Muscle layer of colon (tissue), 2 donors: ENCODE measurements around the gene PLEKHA8.
"Not testable (repeated sequence)": the region's sequence is repeated elsewhere in the genome, so short reads cannot be mapped to it uniquely, and the experiment has no call there.

ENCODE experiments used
- H3K27ac ChIP-seq: one replicate; pipeline ENCODE4 v1.7.0; 2013; ENCODE audit warnings: low read depth, mild to moderate bottlenecking, low read length, moderate library complexity
- H3K27me3 ChIP-seq, 2 donors: one replicate each; pipeline ENCODE4 v1.7.0; 2013; ENCODE audit warnings: low read length in 2 of 2, mild to moderate bottlenecking in 2 of 2; ENCODE audit not compliant: insufficient read depth in 2 of 2, control insufficient read depth in 1 of 2
- H3K36me3 ChIP-seq: one replicate; pipeline ENCODE4 v1.7.0; 2013; ENCODE audit warnings: mild to moderate bottlenecking, low read length; ENCODE audit not compliant: insufficient read depth
- H3K4me1 ChIP-seq: one replicate; pipeline ENCODE4 v1.7.0; 2013; ENCODE audit warnings: mild to moderate bottlenecking, low read length; ENCODE audit not compliant: insufficient read depth
- H3K4me3 ChIP-seq, 2 donors: one replicate each; pipeline ENCODE4 v1.7.0; 2013; ENCODE audit warnings: low read length in 2 of 2, low read depth in 1 of 2, mild to moderate bottlenecking in 1 of 2, moderate library complexity in 1 of 2
- H3K9ac ChIP-seq: one replicate; pipeline ENCODE4 v1.7.0; 2013; ENCODE audit warnings: low read length
- H3K9me3 ChIP-seq: one replicate; pipeline ENCODE4 v1.7.0; 2013; ENCODE audit warnings: mild to moderate bottlenecking, low read length
- donor health status: abdominal sarcoma.
- donor health status: Adenocarcinoma of cecum.

PLEKHA8 gene

GRCh38 chr7:30041526-30042269 lies 13.5 kb downstream of the PLEKHA8 start:
- no peak overlapping the region for H3K4me3 ChIP-seq
- peaks cover 11% of the 10 kb centered on the region for H3K4me1 ChIP-seq
- no peaks in the 10 kb centered on the region for H3K9me3 ChIP-seq
- peaks cover 14% of the 10 kb centered on the region for H3K36me3 ChIP-seq
- no peaks in the 10 kb centered on the region for H3K27me3 ChIP-seq
- H3K27ac ChIP-seq, result no peak overlapping the region
- no peak overlapping the region for H3K9ac ChIP-seq

GRCh38 chr7:30046127-30046770 lies 18.0 kb downstream of the PLEKHA8 start:
- Histone ChIP-seq H3K4me1 (no peaks in the 10 kb centered on the region), H3K9me3 (no peaks in the 10 kb centered on the region), H3K4me3 (no peak overlapping the region), H3K27ac (no peak overlapping the region), H3K27me3 (no peaks in the 10 kb centered on the region), H3K36me3 (peaks cover 32% of the 10 kb centered on the region), H3K9ac (no peak overlapping the region)

GRCh38 chr7:30047124-30047523 lies 18.9 kb downstream of the PLEKHA8 start:
- Histone ChIP-seq H3K4me1 (no peaks in the 10 kb centered on the region), H3K4me3 (no peak overlapping the region), H3K9ac (no peak overlapping the region), H3K27me3 (no peaks in the 10 kb centered on the region), H3K27ac (no peak overlapping the region), H3K9me3 (no peaks in the 10 kb centered on the region), H3K36me3 (peaks cover 32% of the 10 kb centered on the region)

- Histone ChIP-seq H3K36me3 (peaks cover 34% of the 10 kb centered on the region), H3K27ac (no peak overlapping the region), H3K27me3 (no peaks in the 10 kb centered on the region), H3K9ac (no peak overlapping the region), H3K9me3 (no peaks in the 10 kb centered on the region), H3K4me1 (no peaks in the 10 kb centered on the region), H3K4me3 (no peak overlapping the region)
Observed at GRCh38 chr7:30048582-30048981, 20.4 kb downstream of the PLEKHA8 start.

- Histone ChIP-seq H3K9me3 (no peaks in the 10 kb centered on the region), H3K4me1 (no peaks in the 10 kb centered on the region), H3K4me3 (no peak overlapping the region), H3K36me3 (peaks cover 39% of the 10 kb centered on the region), H3K27ac (no peak overlapping the region), H3K27me3 (no peaks in the 10 kb centered on the region), H3K9ac (no peak overlapping the region)
Observed at GRCh38 chr7:30049173-30049572, 21.0 kb downstream of the PLEKHA8 start.

- Histone ChIP-seq H3K27me3 (no peaks in the 10 kb centered on the region), H3K9ac (no peak overlapping the region), H3K27ac (no peak overlapping the region), H3K4me1 (no peaks in the 10 kb centered on the region), H3K4me3 (no peak overlapping the region), H3K36me3 (peaks cover 28% of the 10 kb centered on the region), H3K9me3 (no peaks in the 10 kb centered on the region)
Observed at GRCh38 chr7:30053068-30053467, 24.9 kb downstream of the PLEKHA8 start.

GRCh38 chr7:30057741-30058140 lies 29.5 kb downstream of the PLEKHA8 start:
- no peaks in the 10 kb centered on the region for H3K27me3 ChIP-seq
- no peaks in the 10 kb centered on the region for H3K4me1 ChIP-seq
- no peak overlapping the region for H3K4me3 ChIP-seq
- no peak overlapping the region for H3K27ac ChIP-seq
- no peak overlapping the region for H3K9ac ChIP-seq
- peaks cover 26% of the 10 kb centered on the region for H3K36me3 ChIP-seq
- no peaks in the 10 kb centered on the region for H3K9me3 ChIP-seq

- H3K4me3 ChIP-seq, H3K27ac ChIP-seq, H3K9me3 ChIP-seq, H3K9ac ChIP-seq, H3K27me3 ChIP-seq, H3K4me1 ChIP-seq: not testable (repeated sequence)
- peaks cover 11% of the 10 kb centered on the region for H3K36me3 ChIP-seq
Observed at GRCh38 chr7:30061786-30062185, 33.6 kb downstream of the PLEKHA8 start.

- Histone ChIP-seq H3K4me3 (no peak overlapping the region), H3K27me3 (no peaks in the 10 kb centered on the region), H3K9ac (no peak overlapping the region), H3K27ac (no peak overlapping the region), H3K9me3 (no peaks in the 10 kb centered on the region), H3K4me1 (no peaks in the 10 kb centered on the region), H3K36me3 (peaks cover 16% of the 10 kb centered on the region)
Observed at GRCh38 chr7:30062587-30062986, 34.4 kb downstream of the PLEKHA8 start.

GRCh38 chr7:30065746-30066145 lies 37.5 kb downstream of the PLEKHA8 start:
- no peak overlapping the region for H3K9ac ChIP-seq
- H3K4me3 ChIP-seq, result no peak overlapping the region
- no peaks in the 10 kb centered on the region for H3K9me3 ChIP-seq
- no peaks in the 10 kb centered on the region for H3K27me3 ChIP-seq
- peaks cover 11% of the 10 kb centered on the region for H3K36me3 ChIP-seq
- no peak overlapping the region for H3K27ac ChIP-seq
- no peaks in the 10 kb centered on the region for H3K4me1 ChIP-seq

- H3K9me3 ChIP-seq, result no peaks in the 10 kb centered on the region
- no peaks in the 10 kb centered on the region for H3K27me3 ChIP-seq
- no peak overlapping the region for H3K9ac ChIP-seq
- peaks cover 6% of the 10 kb centered on the region for H3K36me3 ChIP-seq
- no peaks in the 10 kb centered on the region for H3K4me1 ChIP-seq
- no peak overlapping the region for H3K4me3 ChIP-seq
- no peak overlapping the region for H3K27ac ChIP-seq
Observed at GRCh38 chr7:30066687-30067086, 38.5 kb downstream of the PLEKHA8 start.

GRCh38 chr7:30068117-30068516 lies 39.9 kb downstream of the PLEKHA8 start:
- Histone ChIP-seq H3K9ac (no peak overlapping the region), H3K27ac (no peak overlapping the region), H3K9me3 (no peaks in the 10 kb centered on the region), H3K4me3 (no peak overlapping the region), H3K36me3 (peaks cover 6% of the 10 kb centered on the region), H3K4me1 (no peaks in the 10 kb centered on the region), H3K27me3 (no peaks in the 10 kb centered on the region)
